ENCODE results near the gene RASSF4.
A peak's percentile ranks its signal among the peaks of the same experiment; 100 is the strongest.

The RASSF4 gene

GRCh38 chr10:44991571-44991970, 32.0 kb downstream of the RASSF4 start:
- no peak overlapping the region for H2BK5ac ChIP-seq (ENCODE audit: low read length)
- H4K8ac ChIP-seq (ENCODE audit: low read depth, low read length) = no peak overlapping the region
- H3K23ac ChIP-seq (ENCODE audit: low read depth, low read length, poor library complexity) = no peak overlapping the region
- H2BK12ac ChIP-seq (ENCODE audit: low read length) = no peak overlapping the region
- no CpG with 5 or more reads among the region's 5 CpGs for WGBS, 2 donors (ENCODE audit: extremely low coverage in 2 of 2, insufficient read length in 2 of 2, insufficient replicate concordance in 1 of 2)
- no peak for DNase-seq (ENCODE audit: low spot score)
- H3K27ac ChIP-seq (replicated peaks; ENCODE audit: low read length) = no peak overlapping the region
- no peak overlapping the region for H2BK120ac ChIP-seq (ENCODE audit: low read depth, low read length)
- H3K36me3 ChIP-seq (replicated peaks in 1 of 2; ENCODE audit: control insufficient read depth in 2 of 2, insufficient read depth in 2 of 2, low read length in 2 of 2) = no peaks in the 10 kb centered on the region
- H3K9me3 ChIP-seq (replicated peaks in 1 of 2; ENCODE audit: control insufficient read depth in 2 of 2, insufficient read depth in 1 of 2, low read depth in 1 of 2, low read length in 2 of 2) = no peaks in the 10 kb centered on the region
- H3K14ac ChIP-seq (ENCODE audit: low read length) = no peak overlapping the region
- no peak overlapping the region for H3K4ac ChIP-seq (ENCODE audit: low read length)
- peaks cover 0 to 2% (median 0%) of the 10 kb centered on the region in 3 experiments for H3K27me3 ChIP-seq (ENCODE audit: control insufficient read depth in 3 of 3, insufficient read depth in 3 of 3, low read depth in 1 of 3, low read length in 3 of 3)
- no peak overlapping the region for H4K91ac ChIP-seq (ENCODE audit: low read depth, low read length, poor library complexity)
- H2AFZ ChIP-seq (ENCODE audit: low read length) = no peak overlapping the region
- H3K18ac ChIP-seq (ENCODE audit: low read length) = no peak overlapping the region
- H2BK15ac ChIP-seq (ENCODE audit: low read length) = no peak overlapping the region
- H2AK5ac ChIP-seq (ENCODE audit: low read depth, low read length) = no peak overlapping the region
- no peak overlapping the region for H3K9ac ChIP-seq (ENCODE audit: low read depth, low read length, poor library complexity)
- H3K4me1 ChIP-seq (ENCODE audit: control insufficient read depth in 2 of 2, insufficient read depth in 1 of 2, low read depth in 1 of 2, low read length in 2 of 2) = peaks cover 0 to 15% of the 10 kb centered on the region in 2 donors
- H3K79me1 ChIP-seq (ENCODE audit: low read depth, low read length) = no peaks in the 10 kb centered on the region
- H3K4me3 ChIP-seq (ENCODE audit: low read length in 2 of 2) = no peak overlapping the region
- H3K4me2 ChIP-seq (ENCODE audit: insufficient read depth, low read length, poor library complexity, severe bottlenecking) = no peak overlapping the region

- no peak overlapping the region for H3K27ac ChIP-seq (replicated peaks; ENCODE audit: low read length)
- WGBS, 2 donors (ENCODE audit: extremely low coverage in 2 of 2, insufficient read length in 2 of 2, insufficient replicate concordance in 1 of 2) = no CpG with 5 or more reads among the region's 11 CpGs
- H3K9ac ChIP-seq (ENCODE audit: low read depth, low read length, poor library complexity) = no peak overlapping the region
- peaks cover 0 to 15% of the 10 kb centered on the region in 2 donors for H3K4me1 ChIP-seq (ENCODE audit: control insufficient read depth in 2 of 2, insufficient read depth in 1 of 2, low read depth in 1 of 2, low read length in 2 of 2)
- H2BK12ac ChIP-seq (ENCODE audit: low read length) = no peak overlapping the region
- no peak overlapping the region for H3K4me3 ChIP-seq (ENCODE audit: low read length in 2 of 2)
- H2BK120ac ChIP-seq (ENCODE audit: low read depth, low read length) = no peak overlapping the region
- H3K23ac ChIP-seq (ENCODE audit: low read depth, low read length, poor library complexity) = no peak overlapping the region
- H3K79me1 ChIP-seq (ENCODE audit: low read depth, low read length) = no peaks in the 10 kb centered on the region
- no peaks in the 10 kb centered on the region for H3K36me3 ChIP-seq (replicated peaks in 1 of 2; ENCODE audit: control insufficient read depth in 2 of 2, insufficient read depth in 2 of 2, low read length in 2 of 2)
- no peaks in the 10 kb centered on the region for H3K9me3 ChIP-seq (replicated peaks in 1 of 2; ENCODE audit: control insufficient read depth in 2 of 2, insufficient read depth in 1 of 2, low read depth in 1 of 2, low read length in 2 of 2)
- no peak overlapping the region for H4K91ac ChIP-seq (ENCODE audit: low read depth, low read length, poor library complexity)
- peaks cover 0 to 2% (median 0%) of the 10 kb centered on the region in 3 experiments for H3K27me3 ChIP-seq (ENCODE audit: control insufficient read depth in 3 of 3, insufficient read depth in 3 of 3, low read depth in 1 of 3, low read length in 3 of 3)
- no peak overlapping the region for H3K14ac ChIP-seq (ENCODE audit: low read length)
- H2BK15ac ChIP-seq (ENCODE audit: low read length) = no peak overlapping the region
- H3K18ac ChIP-seq (ENCODE audit: low read length) = peak overlapping the region; percentile 20
- H4K8ac ChIP-seq (ENCODE audit: low read depth, low read length) = no peak overlapping the region
- no peak overlapping the region for H3K4me2 ChIP-seq (ENCODE audit: insufficient read depth, low read length, poor library complexity, severe bottlenecking)
- no peak for DNase-seq (ENCODE audit: low spot score)
- no peak overlapping the region for H2BK5ac ChIP-seq (ENCODE audit: low read length)
- no peak overlapping the region for H2AFZ ChIP-seq (ENCODE audit: low read length)
- no peak overlapping the region for H2AK5ac ChIP-seq (ENCODE audit: low read depth, low read length)
- H3K4ac ChIP-seq (ENCODE audit: low read length) = no peak overlapping the region
Observed at GRCh38 chr10:44992070-44992731, 32.6 kb downstream of the RASSF4 start.

- Histone ChIP-seq H4K8ac (ENCODE audit: low read depth, low read length) (no peak overlapping the region), H3K4ac (ENCODE audit: low read length) (no peak overlapping the region), H3K27me3 (ENCODE audit: control insufficient read depth in 3 of 3, insufficient read depth in 3 of 3, low read depth in 1 of 3, low read length in 3 of 3) (peaks cover 0 to 1% (median 0%) of the 10 kb centered on the region in 3 experiments), H2BK120ac (ENCODE audit: low read depth, low read length) (peak overlapping the region; percentile 17), H3K4me3 (ENCODE audit: low read length in 2 of 2) (no peak overlapping the region), H3K18ac (ENCODE audit: low read length) (peak overlapping the region; percentile 30), H3K27ac (replicated peaks; ENCODE audit: low read length) (no peak overlapping the region), H3K4me2 (ENCODE audit: insufficient read depth, low read length, poor library complexity, severe bottlenecking) (no peak overlapping the region), H2BK12ac (ENCODE audit: low read length) (no peak overlapping the region), H2AK5ac (ENCODE audit: low read depth, low read length) (no peak overlapping the region), H3K9me3 (replicated peaks in 1 of 2; ENCODE audit: control insufficient read depth in 2 of 2, insufficient read depth in 1 of 2, low read depth in 1 of 2, low read length in 2 of 2) (no peaks in the 10 kb centered on the region), H4K91ac (ENCODE audit: low read depth, low read length, poor library complexity) (no peak overlapping the region), H2BK15ac (ENCODE audit: low read length) (no peak overlapping the region), H3K4me1 (ENCODE audit: control insufficient read depth in 2 of 2, insufficient read depth in 1 of 2, low read depth in 1 of 2, low read length in 2 of 2) (peaks cover 0 to 15% of the 10 kb centered on the region in 2 donors), H3K9ac (ENCODE audit: low read depth, low read length, poor library complexity) (no peak overlapping the region), H3K14ac (ENCODE audit: low read length) (no peak overlapping the region), H2BK5ac (ENCODE audit: low read length) (no peak overlapping the region), H2AFZ (ENCODE audit: low read length) (no peak overlapping the region), H3K36me3 (replicated peaks in 1 of 2; ENCODE audit: control insufficient read depth in 2 of 2, insufficient read depth in 2 of 2, low read length in 2 of 2) (no peaks in the 10 kb centered on the region), H3K23ac (ENCODE audit: low read depth, low read length, poor library complexity) (peak overlapping the region; percentile 2), H3K79me1 (ENCODE audit: low read depth, low read length) (no peaks in the 10 kb centered on the region)
- DNase-seq (ENCODE audit: low spot score) = no peak
- no CpG with 5 or more reads among the region's 8 CpGs for WGBS, 2 donors (ENCODE audit: extremely low coverage in 2 of 2, insufficient read length in 2 of 2, insufficient replicate concordance in 1 of 2)
Observed at GRCh38 chr10:44992732-44993225, 33.2 kb downstream of the RASSF4 start.

- H3K79me1 ChIP-seq (ENCODE audit: low read depth, low read length) = no peaks in the 10 kb centered on the region
- H3K4me1 ChIP-seq (ENCODE audit: control insufficient read depth in 2 of 2, insufficient read depth in 1 of 2, low read depth in 1 of 2, low read length in 2 of 2) = peaks cover 0 to 15% of the 10 kb centered on the region in 2 donors
- no peak overlapping the region for H2BK5ac ChIP-seq (ENCODE audit: low read length)
- no peak overlapping the region for H4K91ac ChIP-seq (ENCODE audit: low read depth, low read length, poor library complexity)
- H2BK15ac ChIP-seq (ENCODE audit: low read length) = no peak overlapping the region
- no peak overlapping the region for H3K4ac ChIP-seq (ENCODE audit: low read length)
- no peak overlapping the region for H3K18ac ChIP-seq (ENCODE audit: low read length)
- no peak overlapping the region for H3K9ac ChIP-seq (ENCODE audit: low read depth, low read length, poor library complexity)
- H3K14ac ChIP-seq (ENCODE audit: low read length) = no peak overlapping the region
- no peaks in the 10 kb centered on the region for H3K36me3 ChIP-seq (replicated peaks in 1 of 2; ENCODE audit: control insufficient read depth in 2 of 2, insufficient read depth in 2 of 2, low read length in 2 of 2)
- H3K9me3 ChIP-seq (replicated peaks in 1 of 2; ENCODE audit: control insufficient read depth in 2 of 2, insufficient read depth in 1 of 2, low read depth in 1 of 2, low read length in 2 of 2) = no peaks in the 10 kb centered on the region
- no peak for DNase-seq (ENCODE audit: low spot score)
- H2AK5ac ChIP-seq (ENCODE audit: low read depth, low read length) = no peak overlapping the region
- no peak overlapping the region for H3K27ac ChIP-seq (replicated peaks; ENCODE audit: low read length)
- no peak overlapping the region for H2BK12ac ChIP-seq (ENCODE audit: low read length)
- H3K23ac ChIP-seq (ENCODE audit: low read depth, low read length, poor library complexity) = peak overlapping the region; percentile 2
- peak overlapping the region; percentile 17 for H2BK120ac ChIP-seq (ENCODE audit: low read depth, low read length)
- no peak overlapping the region for H2AFZ ChIP-seq (ENCODE audit: low read length)
- no peak overlapping the region for H4K8ac ChIP-seq (ENCODE audit: low read depth, low read length)
- no CpG with 5 or more reads among the region's 14 CpGs for WGBS, 2 donors (ENCODE audit: extremely low coverage in 2 of 2, insufficient read length in 2 of 2, insufficient replicate concordance in 1 of 2)
- H3K27me3 ChIP-seq (ENCODE audit: control insufficient read depth in 3 of 3, insufficient read depth in 3 of 3, low read depth in 1 of 3, low read length in 3 of 3) = no peaks in the 10 kb centered on the region
- no peak overlapping the region for H3K4me3 ChIP-seq (ENCODE audit: low read length in 2 of 2)
- no peak overlapping the region for H3K4me2 ChIP-seq (ENCODE audit: insufficient read depth, low read length, poor library complexity, severe bottlenecking)
Observed at GRCh38 chr10:44993226-44993921, 33.8 kb downstream of the RASSF4 start.
